Measurements from ENCODE around the gene PRICKLE4.

DNA sequence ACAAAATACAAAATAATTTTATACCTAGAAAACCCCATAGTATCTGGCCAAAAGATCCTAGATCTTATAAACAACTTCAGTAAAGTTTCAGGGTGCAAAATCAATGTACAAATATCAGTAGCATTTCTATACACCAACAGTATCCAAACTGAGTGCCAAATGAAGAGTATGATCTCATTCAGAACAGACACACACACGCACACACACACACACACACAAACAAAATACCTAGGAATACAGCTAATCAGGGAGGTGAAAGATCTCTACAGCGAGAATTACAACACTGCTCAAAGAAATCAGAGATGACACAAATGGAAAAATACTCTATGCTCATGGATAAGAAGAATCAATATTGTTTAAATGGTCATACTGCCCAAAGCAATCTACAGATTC, 56.1 kb downstream of the PRICKLE4 start:
- TF ChIP-seq, protein P1, sequence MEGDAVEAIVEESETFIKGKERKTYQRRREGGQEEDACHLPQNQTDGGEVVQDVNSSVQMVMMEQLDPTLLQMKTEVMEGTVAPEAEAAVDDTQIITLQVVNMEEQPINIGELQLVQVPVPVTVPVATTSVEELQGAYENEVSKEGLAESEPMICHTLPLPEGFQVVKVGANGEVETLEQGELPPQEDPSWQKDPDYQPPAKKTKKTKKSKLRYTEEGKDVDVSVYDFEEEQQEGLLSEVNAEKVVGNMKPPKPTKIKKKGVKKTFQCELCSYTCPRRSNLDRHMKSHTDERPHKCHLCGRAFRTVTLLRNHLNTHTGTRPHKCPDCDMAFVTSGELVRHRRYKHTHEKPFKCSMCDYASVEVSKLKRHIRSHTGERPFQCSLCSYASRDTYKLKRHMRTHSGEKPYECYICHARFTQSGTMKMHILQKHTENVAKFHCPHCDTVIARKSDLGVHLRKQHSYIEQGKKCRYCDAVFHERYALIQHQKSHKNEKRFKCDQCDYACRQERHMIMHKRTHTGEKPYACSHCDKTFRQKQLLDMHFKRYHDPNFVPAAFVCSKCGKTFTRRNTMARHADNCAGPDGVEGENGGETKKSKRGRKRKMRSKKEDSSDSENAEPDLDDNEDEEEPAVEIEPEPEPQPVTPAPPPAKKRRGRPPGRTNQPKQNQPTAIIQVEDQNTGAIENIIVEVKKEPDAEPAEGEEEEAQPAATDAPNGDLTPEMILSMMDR (IDR thresholded peaks at IDR 0.05; ENCODE audit: insufficient read depth, low read depth, low read length), result no peak
- no peak for TF ChIP-seq EZH2 (IDR thresholded peaks at IDR 0.05; ENCODE audit: insufficient read depth, low read length)

All from astrocyte (in vitro differentiated cells and primary cell).